Thyroid gland (tissue), 4 donors: Measurements from ENCODE around the gene MET.

ENCODE experiments used
- POLR2A ChIP-seq, 2 donors: fragments of 450-650 bp; IDR thresholded peaks; one replicate each; pipeline ENCODE4 v1.6.1; 2017; ENCODE audit warnings: antibody characterized with exemption in 2 of 2, mild to moderate bottlenecking in 2 of 2, moderate library complexity in 1 of 2
- TF ChIP-seq, protein P1 (sequence below), 6 experiments: fragments of 200-600 bp in 3 of 6; fragments of 450-650 bp in 3 of 6; sonication (generic) in 3 of 6; IDR thresholded peaks; one replicate each; pipeline ENCODE4 v1.5.1; 2016 to 2019; ENCODE audit warnings: antibody characterized with exemption in 6 of 6, mild to moderate bottlenecking in 2 of 6, inconsistent platforms in 1 of 6, moderate library complexity in 1 of 6

DNA sequence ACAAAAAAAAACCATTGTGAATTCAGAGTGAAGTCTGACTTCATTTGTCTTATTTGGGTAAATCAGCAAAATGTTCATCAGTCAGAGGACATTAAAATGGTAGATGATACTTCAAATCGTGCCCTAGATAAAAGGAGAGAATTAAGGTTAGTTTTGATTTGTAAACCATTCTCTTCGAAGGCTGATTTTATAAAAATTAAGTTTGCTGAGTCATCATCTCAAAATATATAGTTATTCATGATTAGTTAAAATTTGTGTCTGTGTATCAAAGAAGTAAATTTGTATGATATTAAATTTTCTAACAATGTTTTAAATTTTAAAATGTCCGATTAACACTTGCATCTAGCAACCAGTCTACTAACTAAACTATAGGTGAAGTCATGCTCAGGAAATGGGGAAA, 35.3 kb downstream of the MET start:
- TF ChIP-seq, protein P1, sequence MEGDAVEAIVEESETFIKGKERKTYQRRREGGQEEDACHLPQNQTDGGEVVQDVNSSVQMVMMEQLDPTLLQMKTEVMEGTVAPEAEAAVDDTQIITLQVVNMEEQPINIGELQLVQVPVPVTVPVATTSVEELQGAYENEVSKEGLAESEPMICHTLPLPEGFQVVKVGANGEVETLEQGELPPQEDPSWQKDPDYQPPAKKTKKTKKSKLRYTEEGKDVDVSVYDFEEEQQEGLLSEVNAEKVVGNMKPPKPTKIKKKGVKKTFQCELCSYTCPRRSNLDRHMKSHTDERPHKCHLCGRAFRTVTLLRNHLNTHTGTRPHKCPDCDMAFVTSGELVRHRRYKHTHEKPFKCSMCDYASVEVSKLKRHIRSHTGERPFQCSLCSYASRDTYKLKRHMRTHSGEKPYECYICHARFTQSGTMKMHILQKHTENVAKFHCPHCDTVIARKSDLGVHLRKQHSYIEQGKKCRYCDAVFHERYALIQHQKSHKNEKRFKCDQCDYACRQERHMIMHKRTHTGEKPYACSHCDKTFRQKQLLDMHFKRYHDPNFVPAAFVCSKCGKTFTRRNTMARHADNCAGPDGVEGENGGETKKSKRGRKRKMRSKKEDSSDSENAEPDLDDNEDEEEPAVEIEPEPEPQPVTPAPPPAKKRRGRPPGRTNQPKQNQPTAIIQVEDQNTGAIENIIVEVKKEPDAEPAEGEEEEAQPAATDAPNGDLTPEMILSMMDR (IDR thresholded peaks at IDR 0.05) = no peak
- TF ChIP-seq POLR2A (IDR thresholded peaks at IDR 0.05) = no peak
